ENCODE measurements around the gene SVBP.
"Not testable (repeated sequence)": the region's sequence is repeated elsewhere in the genome, so short reads cannot be mapped to it uniquely, and the experiment has no call there.

The SVBP gene, protein sequence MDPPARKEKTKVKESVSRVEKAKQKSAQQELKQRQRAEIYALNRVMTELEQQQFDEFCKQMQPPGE

DNA sequence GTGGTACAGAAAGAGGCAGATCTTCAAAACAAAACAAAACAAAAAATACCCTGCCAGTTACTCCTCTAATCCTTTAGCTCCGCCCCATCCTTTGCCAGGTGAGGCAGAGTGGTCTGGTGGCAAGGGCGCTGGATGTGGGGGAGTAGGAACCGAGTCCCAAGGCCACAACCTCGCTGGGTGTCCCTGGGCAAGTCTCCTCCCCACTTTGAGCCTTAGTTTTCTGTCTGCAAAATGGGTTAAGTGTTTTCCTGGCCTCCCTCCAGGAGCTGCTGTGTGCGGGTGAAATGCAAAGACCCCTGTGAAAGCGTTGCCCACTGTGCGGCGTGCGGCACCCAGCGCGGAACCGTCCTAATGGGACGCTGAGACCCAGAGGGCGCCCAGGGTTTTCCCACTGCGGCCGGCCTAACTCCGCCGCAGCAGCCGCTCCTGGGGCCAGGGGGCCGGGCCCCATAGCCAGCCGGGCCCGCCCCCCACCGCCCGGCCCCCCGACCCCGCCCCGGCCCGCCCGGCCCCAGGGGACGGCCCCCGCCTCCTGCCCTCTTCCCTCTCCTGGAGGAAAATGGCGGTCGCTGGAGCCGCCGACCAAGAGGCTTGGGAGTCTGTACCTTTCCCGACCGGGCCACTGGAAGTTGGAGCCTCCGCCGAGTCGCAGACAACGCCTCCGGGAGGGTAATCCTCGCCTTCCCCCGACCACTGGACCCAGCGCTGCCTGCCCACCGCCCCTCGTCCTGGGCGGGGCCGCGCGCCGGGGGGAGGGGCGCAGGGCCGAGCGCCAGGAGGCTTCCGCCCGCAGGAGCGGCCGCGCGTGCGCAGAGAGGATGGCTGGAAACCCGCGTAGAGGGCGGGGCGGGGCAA, at the start of gene SVBP, which contains the start of gene ERMAP:
TSS of gene SVBP (minus strand) at position 813 of the 855 bp plus-strand sequence. CDS start 853 bp downstream, outside the sequence.
TSS of gene ERMAP (plus strand) at position 538 of the 855 bp plus-strand sequence. CDS start 13,327 bp downstream, outside the sequence.
- DNase-seq (ENCODE audit: low read depth in 1 of 2, low spot score in 1 of 2): peak; percentile 92 to 93

DNA sequence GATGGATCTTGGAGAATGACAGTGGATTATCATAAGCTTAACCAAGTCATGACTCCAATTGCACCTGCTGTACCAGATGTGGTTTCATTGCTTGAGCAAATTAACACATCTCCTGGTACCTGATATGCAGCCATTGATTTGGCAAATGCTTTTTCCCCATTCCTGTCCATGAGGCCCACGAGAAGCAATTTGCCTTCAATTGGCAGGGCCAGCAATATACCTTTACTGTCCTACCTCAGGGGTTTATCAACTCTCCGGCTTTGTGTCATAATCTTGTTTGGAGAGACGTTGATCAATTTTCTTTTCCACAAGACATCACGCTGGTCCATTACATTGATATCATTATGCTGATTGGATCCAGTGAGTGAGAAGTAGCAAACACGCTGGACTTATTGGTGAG, 49.4 kb upstream of the SVBP start:
- DNase-seq (ENCODE audit: low read depth in 1 of 2, low spot score in 1 of 2): no peak

DNA sequence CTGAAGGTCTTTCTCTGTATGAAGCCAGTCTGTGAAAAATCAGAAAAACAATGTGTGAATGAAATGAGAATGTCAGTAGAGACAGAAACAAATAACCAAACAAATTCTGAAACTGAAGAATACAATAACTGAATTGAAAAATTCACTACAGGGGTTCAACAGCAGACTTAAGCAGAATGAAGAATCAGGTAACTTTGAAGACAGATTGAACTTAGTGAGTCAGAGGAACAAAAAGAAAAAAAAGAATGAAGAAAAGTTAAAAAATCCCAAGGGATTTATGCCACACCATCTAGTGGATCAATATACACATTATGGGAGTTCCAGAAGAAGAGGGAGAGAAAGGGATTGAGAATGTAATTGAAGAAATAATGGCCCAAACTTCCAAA, 43.8 kb upstream of the SVBP start:
- DNase-seq (ENCODE audit: low read depth in 1 of 2, low spot score in 1 of 2): no peak

DNA sequence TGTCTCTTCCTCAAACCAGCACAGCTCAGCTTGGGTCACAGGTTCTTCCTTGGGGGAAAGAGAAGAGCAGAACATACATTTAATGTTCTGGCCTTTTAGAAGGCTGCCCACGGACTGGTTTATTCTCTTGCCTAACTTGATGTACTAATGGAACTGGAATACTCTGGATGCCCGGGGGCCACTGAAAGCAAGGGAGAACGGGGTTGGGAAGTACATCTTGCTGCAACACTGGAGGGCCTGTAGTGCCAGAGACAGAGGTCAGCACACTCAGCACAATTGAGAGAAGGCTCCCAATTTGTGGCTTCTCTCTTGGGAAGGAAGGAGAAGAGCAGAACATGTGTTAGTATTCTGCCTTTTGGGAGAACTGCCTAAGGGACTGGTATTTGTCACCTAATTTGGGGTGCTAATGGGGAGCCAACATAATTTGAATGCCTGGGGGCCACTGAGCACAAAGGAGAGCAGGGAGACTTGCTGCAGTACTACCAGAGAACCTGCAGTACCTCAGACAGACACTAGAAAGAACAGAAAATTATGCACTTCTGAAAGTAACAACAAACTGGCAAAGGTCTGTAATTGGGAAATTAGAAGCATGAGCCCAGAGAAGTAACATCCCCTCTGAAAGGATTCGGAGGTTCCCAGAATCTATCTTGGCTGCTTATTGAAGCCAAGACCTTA, 43.3 kb upstream of the SVBP start:
- no peak for DNase-seq (ENCODE audit: low read depth in 1 of 2, low spot score in 1 of 2)

DNA sequence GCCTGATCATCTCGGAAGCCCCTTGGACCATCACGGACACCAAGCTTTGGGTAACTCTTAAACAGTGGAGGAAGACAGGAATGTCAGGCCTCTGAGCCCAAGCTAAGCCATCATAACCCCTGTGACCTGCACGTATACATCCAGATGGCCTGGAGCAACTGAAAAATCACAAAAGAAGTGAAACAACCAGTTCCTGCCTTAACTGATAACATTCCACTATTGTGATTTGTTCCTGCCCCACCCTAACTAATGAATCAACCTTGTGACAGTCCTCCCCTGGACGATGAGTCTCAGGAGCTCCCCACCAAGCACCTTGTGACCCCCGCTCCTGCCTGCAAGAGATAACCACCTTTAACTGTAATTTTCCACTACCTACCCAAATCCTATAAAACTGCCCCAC, 42.2 kb upstream of the SVBP start:
- DNase-seq (ENCODE audit: low read depth in 1 of 2, low spot score in 1 of 2): not testable (repeated sequence)

DNA sequence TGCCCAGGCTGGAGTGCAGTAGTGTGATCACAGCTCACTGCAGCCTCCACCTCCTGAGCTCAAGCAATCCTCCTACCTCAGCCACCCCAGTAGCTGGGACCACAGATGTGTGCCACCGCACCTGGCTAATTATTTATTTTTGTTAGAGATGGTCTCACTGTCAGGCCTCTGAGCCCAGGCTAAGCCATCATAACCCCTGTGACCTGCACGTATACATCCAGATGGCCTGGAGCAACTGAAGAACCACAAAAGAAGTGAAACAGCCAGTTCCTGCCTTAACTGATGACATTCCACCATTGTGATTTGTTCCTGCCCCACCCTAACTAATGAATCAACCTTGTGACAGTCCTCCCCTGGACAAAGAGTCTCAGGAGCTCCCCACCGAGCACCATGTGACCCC, 39.4 kb upstream of the SVBP start:
- DNase-seq (ENCODE audit: low read depth in 1 of 2, low spot score in 1 of 2): not testable (repeated sequence)

DNA sequence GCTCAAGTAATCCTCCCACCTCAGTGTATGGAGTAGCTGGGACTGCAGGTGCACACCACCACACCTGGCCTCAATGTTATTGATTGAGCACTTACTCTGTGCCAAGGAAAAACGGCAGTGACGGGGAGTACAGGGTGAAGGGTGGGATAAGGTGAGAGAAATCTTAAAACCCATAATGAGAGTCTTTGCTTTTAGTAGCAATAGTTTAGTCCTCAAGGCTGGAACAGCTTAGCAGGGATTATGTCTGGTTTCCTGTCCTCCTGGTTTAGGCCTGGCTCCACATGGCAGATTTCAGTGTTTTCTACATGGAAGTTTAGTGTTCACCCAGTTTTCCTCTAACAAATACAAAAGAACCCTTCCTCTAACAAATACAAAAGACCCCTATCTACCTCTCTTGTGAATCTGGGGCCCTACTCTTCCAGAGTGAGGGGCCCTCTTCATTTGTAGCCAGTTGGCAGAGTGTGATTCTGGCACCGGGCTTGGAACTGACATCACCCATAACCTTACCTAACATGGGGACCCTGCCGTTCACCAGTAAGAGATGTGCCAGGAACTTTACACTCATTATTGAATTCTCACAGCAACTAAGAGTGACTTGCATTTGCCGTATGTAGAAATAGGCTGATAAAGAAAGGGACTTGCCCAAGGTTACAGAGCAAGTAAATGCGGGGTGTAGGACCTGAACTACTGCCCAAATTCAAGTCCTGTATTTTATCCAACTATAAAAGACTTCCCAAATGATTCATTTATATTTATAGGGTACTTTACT, 36.1 kb upstream of the SVBP start:
- DNase-seq (ENCODE audit: low read depth in 1 of 2, low spot score in 1 of 2): no peak

DNA sequence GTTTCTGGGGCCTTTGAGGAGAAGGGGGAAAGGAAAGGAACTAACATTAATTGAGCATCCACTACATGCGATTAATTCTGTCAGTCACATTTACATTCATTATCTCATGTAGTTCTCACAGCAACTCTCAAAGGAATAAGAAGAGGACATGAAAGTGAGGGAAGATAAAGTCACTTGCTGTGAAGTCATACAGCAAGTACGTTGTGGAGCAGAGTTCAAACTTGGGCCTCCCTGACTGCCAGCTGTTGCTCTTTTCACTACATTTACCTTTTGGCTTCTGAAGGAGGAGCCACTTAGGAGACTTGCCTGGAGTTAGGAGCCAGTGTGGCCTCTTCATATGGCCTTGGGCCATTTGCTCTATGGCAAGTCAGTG, 35.4 kb upstream of the SVBP start:
- DNase-seq (ENCODE audit: low read depth in 1 of 2, low spot score in 1 of 2): no peak

DNA sequence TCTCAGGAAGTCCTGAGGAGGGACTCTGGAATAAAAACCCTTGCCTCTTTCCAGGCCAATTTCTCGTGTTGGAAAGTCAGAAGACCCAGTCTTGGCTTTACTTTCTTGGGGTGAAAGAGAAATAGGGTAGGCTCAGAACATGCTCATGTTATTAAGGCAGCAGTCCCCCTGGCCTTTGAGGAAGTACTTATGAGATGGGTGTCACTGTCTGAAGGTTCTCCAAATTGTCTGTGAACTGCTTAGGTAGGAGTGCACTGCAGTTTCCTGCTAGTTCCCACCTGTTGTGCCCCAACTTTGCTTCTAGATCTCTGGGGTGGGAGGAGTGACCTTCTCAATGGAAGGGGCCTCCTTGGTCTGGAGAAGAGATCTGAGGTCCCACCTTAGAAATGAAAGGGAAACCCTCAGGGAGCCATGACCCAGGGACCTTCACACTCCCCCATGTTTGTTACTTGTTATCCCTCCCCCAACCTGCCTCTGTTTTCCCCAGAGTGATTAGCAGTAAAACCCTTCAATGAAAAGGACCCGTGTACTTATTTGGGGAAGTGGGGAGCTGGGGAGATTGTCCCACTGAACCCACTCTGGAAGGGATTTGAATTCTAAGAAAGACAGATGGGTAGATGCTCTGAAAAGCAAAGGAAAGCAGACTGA, 34.9 kb upstream of the SVBP start:
- DNase-seq (ENCODE audit: low read depth in 1 of 2, low spot score in 1 of 2): no peak

DNA sequence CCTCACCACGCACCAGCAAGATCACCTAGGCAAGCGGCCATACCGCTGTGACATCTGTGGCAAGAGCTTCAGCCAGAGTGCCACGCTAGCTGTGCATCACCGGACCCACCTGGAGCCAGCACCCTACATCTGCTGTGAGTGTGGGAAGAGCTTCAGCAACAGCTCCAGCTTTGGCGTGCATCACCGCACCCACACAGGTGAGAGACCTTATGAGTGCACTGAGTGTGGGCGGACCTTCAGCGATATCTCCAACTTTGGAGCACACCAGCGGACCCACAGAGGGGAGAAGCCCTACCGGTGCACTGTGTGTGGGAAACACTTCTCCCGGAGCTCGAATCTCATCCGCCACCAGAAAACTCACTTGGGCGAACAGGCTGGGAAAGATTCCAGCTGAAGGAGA, 34.2 kb upstream of the SVBP start:
- DNase-seq (ENCODE audit: low read depth in 1 of 2, low spot score in 1 of 2): no peak

DNA sequence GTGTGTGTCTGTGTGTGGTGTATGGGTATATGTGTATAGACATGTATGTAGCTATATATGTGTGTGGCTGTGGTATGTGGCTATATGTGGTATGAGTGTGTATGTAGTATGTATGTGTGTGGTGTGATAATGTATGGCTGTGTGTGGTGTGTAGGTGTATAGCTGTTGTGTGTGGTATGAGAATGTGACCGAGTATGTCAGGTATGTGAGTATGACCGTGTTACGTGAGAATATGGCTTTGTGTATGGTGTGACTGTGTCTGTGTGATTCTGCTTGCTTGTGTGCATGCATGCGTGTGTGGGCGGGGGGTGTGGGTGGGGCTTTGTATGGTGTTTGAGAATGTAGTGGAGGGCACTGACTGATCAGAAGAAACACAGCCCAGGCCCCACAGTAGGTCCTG, 32.7 kb upstream of the SVBP start:
- no peak for DNase-seq (ENCODE audit: low read depth in 1 of 2, low spot score in 1 of 2)

DNA sequence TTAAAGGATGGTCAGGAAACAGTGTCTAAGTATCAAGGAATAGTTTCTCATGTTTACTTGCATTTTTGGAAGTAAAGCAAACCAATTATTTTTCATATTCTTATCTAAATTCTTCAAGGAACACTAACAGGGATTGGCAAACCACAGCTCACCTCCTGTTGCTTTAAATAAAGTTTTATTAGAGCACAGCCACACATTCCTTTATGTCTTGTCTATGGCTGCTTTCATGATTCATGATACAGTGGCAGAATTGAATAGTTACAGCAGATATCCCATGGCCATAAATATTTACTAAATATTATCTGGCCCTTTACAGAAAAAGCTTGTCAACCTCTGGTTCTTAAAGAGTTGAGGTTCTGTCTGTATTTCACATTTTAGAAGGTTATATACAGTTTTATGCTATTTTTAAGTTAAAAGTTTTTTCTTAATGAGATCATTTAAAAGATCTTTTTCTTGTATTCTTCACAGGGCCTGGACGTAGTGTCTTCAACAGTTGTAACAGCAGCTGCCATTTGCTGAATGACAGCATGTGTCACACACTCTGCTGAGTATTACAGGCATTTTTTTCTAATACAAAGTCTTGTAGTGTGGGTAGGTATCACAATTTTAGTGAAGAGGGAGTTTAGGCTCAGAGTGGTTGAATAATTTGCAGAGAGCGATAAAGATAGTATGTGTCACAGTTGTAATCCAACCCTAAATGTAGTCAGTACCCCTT, 31.8 kb upstream of the SVBP start:
- DNase-seq (ENCODE audit: low read depth in 1 of 2, low spot score in 1 of 2): no peak

DNA sequence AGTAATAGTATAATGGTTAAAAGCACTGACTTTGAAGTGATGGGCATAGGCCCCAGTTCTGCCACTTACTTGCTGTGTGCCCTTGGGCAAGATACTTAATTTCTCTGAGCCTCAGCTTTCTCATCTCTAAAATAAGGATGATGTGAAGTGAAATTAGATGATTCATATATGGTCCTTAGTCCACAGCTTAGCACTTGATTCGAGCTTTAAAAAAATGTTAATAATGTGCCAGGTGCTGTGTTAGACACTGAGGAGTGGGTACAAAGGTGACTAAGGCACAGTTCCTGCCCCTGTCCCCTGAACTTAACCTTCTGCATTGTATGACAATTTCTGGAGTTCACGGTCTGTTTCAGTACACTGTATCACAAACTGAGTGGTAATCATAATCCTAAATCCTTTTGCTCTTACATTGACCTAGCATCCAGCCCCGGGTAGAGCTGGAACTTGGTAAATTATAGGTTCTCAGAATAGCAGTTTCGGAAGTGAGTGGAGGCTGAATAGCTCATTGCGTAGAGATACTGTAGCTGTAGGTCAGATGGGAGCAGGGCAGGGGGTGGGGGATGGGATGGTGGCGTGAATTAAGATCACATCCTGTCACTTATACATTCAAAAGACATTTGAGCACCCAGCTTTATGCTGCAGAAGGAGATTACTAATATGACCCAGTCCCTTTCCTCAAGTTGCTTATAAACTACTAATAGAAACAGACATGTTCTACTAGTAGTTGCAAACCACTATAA, 30.7 kb upstream of the SVBP start:
- DNase-seq (ENCODE audit: low read depth in 1 of 2, low spot score in 1 of 2): no peak

DNA sequence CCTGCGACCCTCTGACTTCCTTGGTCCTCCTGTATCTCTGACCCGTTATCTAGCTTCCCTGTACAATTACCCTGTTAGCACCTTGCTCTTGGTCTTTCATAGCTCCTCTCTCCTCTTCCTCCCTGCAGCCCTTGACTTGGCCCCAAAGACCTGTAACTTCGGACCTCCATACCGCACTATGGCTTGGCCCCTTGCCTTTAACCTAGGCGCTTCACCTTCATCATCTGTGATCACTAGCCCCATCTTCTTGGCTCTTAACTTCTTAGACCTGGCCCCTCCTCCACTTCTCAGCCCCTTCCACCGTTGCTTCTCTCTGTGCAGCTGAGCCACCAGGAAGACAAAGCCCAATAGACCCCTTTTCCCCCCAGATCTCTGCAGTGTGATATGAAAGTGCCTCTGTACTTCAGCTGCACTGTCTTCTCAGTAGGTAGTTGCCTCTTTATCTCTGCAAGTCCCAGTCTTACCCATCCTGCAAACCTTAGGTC, 30.0 kb upstream of the SVBP start:
- DNase-seq (ENCODE audit: low read depth in 1 of 2, low spot score in 1 of 2): no peak

DNA sequence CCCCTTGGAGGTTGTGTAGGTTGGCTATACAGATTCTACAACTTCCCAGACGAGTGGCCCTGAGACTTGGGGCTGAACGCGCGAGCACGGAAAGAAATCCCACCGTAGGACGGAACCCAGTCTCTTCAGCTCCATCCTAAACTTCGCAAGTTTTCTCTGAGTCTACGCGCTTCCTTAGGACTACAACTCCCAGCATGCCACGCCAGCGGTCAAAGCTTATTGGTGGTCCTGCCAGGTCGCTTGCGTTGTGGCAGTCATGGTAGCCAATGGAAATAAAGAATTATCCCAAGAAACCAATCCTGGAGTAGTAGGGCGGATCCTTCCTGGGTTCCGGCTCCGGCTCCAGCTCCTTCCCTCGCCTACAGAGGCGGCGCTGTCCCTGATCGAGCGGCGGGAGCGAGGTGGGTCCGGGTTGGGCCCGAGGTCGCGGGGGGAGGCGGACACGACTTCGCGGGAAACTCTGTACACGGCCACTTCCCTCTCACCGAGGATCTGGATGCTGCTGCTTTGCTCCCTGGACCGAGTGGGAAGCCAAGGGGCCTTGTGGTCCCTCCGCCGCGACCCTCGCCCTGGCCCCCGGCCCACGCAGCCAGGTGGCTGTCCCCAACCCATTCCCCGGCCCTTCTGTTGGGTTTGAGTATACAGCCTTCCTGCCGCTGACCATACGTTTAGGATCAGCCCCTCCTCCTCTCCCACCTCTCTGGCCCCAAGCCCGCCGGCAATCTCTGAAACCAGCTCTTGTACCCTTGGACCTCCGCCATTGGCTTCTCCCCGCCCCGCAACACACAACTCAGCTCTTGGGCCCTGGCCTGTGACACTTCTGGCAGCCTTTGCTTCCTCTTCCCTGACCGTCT, 29.3 kb upstream of the SVBP start, which contains the start of gene ZNF691:
TSS of gene ZNF691 (plus strand) at position 357 of the 854 bp plus-strand sequence. CDS start 3,046 bp downstream, outside the sequence.
- DNase-seq (ENCODE audit: low read depth in 1 of 2, low spot score in 1 of 2): peak; percentile 63 to 89

DNA sequence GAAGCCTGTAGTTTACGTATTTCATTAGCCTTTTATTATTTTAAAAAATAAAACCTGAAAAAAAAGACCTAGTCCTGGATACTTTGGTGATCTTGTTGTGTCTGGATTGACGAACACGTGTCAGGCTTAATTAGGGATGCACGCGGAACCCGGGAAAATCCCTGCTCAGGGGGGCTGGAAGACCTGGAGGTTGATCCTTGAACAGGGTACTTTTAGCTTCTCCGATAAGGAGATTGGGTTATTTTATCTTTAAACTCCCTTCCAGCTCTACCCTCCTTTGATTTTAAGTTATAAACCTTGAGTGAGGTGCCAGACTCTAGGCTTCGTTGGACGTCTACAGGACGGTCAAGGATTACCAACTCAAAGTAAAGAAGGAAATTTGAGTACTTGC, 28.7 kb upstream of the SVBP start:
- DNase-seq (ENCODE audit: low read depth in 1 of 2, low spot score in 1 of 2): no peak

DNA sequence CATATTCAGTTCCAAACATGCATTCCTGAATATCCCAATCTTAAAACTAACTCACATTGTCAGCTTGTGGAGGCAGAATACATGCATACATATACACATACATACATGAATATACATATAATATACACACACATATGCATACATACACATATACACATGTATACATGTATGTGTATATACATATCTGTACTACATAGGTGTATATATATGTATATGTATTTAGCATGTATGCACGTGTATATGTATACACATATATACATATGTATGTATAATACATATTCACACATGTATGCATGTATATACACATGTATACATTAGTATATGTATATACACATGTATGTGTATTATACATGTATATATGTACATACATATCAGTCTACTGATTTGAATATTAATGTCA, 28.0 kb upstream of the SVBP start:
- no peak for DNase-seq (ENCODE audit: low read depth in 1 of 2, low spot score in 1 of 2)

DNA sequence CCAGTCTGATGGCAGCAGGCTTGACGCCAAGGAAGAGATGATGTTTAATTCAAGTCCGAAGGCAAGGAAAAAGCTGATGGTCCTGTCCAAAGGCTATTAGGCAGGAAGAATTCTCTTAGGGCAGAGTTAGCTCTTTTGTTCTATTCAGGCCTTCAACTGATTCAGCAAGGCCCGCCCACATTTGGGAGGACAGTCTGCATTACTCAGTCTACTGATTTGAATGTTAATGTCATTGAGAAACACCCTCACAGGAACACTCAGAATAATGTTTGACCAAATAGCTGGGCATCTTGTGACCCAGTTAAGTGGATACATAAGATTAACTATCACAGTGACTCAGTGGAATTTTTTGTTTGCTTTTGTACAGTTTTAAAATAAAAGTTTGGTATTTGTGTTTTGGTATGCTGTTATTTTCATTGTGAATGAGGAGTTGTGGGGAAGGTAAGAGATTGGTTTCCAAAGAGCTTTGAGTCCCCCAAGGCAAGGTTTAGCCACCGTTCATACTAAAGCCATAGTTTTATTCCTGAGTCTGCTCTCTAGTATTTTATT, 27.5 kb upstream of the SVBP start:
- no peak for DNase-seq (ENCODE audit: low read depth in 1 of 2, low spot score in 1 of 2)

Measured in activated CD4-positive, alpha-beta T cell treated with anti-CD3 and anti-CD28 coated beads, Interleukin-2, amount 50 U/mL, for 24 hours (primary cell).